GM19452 (cell line): ENCODE data around the gene KCNK5.

Source experiments
- ATAC-seq: cut with Tn5 transposase; IDR thresholded peaks from one replicate; pipeline ENCODE4 v1.9.1; 2021; ENCODE audit not compliant: unreplicated experiment

The KCNK5 gene

DNA sequence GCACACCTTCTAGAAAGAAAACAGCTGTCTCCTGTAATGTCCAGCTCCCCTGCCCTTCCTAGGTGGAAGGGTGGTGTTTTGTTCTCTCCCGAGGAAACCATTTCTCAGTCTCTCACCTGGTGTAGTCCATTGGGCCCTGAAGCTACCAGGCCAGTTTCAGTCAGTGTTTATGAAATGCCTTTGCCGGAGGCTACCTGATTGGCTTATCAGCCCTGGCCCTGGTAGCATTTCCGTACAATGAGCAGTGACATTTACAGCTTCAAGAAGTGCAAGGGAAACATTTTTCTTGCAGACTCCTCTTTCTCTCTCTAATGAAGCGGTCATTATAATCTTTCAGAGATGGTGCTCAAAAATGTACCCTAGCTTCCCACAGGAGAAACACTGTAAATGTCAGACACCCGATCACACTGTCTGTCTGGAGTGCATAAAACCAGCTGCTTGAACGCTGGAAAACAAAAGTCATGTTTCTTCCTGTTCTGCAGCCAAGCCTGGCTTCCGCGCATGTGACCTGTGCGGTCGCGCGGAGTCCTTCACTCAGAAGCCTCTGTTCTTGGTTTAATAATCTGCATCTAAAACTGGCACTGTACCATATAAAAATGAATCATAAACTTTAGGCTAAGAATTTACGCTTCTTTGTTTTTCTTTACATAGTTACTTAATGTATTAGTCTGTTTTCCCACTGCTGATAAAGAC, 85.9 kb downstream of the KCNK5 start:
- no peak for ATAC-seq

DNA sequence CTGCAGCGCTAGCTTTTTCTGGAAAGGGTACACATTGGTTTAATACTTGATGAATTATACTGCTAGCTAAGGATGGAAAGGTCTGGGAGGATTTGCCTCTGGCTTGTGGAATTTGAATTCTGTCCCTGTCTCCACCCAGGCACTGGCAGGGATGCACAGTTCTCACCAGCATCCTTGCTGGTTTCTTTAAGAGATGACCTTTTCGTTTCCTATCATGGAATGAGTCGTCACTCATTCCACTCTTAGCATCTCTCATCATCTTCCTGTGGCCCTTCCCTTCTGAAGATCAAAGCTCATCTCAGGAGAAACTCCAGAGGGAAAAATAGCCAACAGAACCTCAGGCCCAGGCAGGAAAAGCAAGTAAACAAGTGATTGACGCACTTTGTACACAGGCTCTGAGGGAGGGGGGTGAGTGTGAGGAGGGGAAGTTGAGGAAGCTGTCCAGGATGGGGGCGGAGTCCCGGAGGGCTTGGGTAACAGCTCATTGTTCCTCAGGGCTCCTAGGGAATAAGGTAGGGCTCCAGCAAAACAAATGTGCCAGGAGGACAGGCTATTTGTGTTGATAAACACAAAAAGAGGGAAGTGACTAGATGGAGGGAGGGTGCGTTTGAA, 88.6 kb downstream of the KCNK5 start:
- no peak for ATAC-seq
